MM.1S (cell line): ENCODE results near the gene BFSP1.

Source experiments
- EZH2phosphoT487 ChIP-seq: fragments of 300-600 bp; sonication (generic); IDR thresholded peaks from 2 replicates; pipeline ENCODE4 v1.6.1; 2018; ENCODE audit warnings: antibody characterized with exemption, low read length
- TF ChIP-seq, protein P1 (sequence below): fragments of 300-600 bp; sonication (generic); IDR thresholded peaks from 2 replicates; pipeline ENCODE4 v1.5.1; 2016; ENCODE audit warnings: antibody characterized with exemption, low read length, mixed read lengths

DNA sequence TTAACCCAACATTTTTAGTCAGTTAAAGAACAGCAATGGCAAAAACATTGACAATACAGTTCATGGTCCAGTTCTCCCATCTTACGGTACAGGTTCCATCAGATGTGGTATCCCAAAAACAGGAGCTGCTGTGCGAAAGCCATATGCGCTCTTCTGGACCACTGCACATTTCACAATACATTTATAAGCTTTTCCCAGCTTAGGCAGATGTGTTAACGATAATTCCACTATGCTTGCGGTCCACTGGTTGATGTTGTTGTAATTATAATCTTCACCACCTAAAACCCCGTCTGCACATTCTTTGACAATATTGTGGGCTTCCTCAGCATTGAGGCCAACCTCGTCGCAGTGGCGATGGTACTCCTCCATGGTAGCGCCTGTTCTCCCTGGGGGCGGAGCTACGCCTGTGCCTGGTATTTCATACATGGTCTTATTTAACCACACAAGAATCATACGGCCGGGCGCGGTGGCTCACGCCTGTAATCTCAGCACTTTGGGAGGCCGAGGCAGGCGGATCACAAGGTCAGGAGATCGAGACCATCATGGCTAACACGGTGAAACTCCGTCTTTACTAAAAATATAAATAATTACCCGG, 52.0 kb downstream of the BFSP1 start:
- TF ChIP-seq, protein P1, sequence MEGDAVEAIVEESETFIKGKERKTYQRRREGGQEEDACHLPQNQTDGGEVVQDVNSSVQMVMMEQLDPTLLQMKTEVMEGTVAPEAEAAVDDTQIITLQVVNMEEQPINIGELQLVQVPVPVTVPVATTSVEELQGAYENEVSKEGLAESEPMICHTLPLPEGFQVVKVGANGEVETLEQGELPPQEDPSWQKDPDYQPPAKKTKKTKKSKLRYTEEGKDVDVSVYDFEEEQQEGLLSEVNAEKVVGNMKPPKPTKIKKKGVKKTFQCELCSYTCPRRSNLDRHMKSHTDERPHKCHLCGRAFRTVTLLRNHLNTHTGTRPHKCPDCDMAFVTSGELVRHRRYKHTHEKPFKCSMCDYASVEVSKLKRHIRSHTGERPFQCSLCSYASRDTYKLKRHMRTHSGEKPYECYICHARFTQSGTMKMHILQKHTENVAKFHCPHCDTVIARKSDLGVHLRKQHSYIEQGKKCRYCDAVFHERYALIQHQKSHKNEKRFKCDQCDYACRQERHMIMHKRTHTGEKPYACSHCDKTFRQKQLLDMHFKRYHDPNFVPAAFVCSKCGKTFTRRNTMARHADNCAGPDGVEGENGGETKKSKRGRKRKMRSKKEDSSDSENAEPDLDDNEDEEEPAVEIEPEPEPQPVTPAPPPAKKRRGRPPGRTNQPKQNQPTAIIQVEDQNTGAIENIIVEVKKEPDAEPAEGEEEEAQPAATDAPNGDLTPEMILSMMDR: no peak
- TF ChIP-seq EZH2phosphoT487: no peak
